ENCODE results near the gene SERPINB13.
"Not testable (repeated sequence)": the region's sequence is repeated elsewhere in the genome, so short reads cannot be mapped to it uniquely, and the experiment has no call there.

Gene SERPINB13

DNA sequence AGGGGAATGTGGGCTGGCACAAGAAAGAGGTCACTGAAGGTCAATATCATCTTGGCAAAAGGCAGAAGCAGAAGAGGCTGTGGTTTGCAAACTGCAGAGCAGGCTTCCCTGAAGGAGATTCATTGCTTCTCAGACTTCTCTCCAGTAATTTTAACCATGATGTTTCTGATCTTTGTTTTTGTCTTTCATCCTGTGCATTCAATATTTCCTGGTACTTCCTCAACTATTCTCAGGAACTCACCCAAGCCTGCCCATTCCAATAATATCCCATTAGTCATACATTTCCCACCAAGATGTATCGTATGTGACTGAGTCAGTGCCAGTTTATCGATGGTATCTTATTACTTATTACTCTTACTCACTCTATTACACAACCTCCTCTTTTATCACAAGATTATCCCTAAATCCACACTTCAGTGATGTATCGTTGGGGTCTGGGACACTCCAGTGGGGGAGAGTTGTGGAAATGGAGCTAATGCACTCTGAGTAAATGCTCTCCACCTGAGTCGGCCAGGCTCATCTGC, 54.1 kb downstream of the SERPINB13 start:
- in situ Hi-C loops (cut with MboI; ENCODE audit: low pct_unique_long_range_greater_than_20kb, low sequenced_read_pairs); DNase-seq: not testable (repeated sequence)

DNA sequence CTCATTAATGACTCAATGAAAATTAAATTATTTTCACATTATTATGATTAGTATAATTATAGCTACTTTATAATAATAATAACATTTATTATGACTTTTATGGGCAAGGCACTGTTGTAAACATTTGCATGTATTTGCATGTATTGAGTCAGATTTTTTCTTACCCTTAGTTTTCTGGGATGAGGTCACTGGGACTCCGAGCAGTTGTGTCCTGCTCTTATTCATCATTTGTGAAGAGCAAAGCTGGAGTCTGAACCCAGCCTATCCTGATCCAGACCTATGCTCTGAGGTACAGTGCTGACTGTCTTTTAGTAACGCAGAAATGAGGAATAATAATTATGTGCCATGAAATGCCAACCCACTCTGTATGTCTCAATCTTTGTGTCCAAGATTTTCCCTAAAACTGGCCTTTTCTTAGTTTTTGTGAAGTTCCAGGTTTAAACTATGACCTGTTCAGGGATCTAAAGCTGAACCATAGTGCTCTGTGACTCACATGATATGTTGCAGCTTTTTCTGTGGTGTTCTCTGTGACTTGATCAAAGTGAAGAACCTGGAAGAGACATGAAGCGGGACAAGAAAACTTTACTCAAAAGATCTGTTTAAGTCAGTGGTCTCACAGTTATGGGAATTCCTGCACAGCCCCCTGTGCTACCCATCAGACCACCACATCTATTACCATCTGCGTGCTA, 55.7 kb downstream of the SERPINB13 start:
- DNase-seq; in situ Hi-C loops (cut with MboI; ENCODE audit: low pct_unique_long_range_greater_than_20kb, low sequenced_read_pairs): not testable (repeated sequence)

DNA sequence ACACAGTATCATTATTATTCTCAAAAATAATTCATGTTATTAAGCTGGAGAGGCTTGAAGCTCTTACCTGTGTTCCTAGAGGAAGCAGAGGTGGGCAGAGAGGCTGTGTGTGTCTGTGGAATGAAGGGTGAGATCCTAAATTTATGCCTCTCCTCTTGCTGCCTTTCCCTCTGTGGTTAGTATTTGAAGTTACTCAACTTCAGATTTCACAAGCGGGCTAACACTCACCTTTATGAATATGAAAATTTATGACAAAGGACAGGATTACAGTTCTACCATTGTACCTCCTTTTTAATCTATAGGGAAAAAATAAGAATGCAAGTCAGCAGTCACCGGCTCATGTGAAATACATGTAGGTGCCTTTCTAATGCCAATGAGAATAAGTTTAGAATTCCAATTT, 57.0 kb downstream of the SERPINB13 start, which contains the start of gene SERPINB4:
Gene SERPINB4, minus strand, starts transcription at position 115 of the 400 bp plus-strand sequence. CDS start 679 bp downstream, outside the sequence.
- in situ Hi-C loops (cut with MboI; ENCODE audit: low pct_unique_long_range_greater_than_20kb, low sequenced_read_pairs); DNase-seq: not testable (repeated sequence)

DNA sequence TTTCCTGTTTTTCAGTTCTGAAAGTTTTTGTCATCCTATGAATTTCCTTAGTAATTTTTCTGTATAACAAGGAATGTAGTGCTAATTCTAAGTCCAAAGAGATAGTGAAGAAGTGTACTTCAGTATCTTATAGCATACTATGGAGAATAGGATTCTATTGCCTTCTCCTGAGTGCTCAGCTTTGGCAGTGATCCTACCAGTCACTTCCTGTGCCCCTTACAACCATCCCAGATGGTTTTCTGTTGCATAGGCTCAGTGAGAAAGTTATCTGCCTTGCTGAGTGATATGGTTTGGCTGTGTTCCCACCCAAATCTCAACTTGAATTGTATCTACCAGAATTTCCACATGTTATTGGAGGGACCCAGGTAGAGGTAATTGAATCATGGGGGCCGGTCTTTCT, 57.6 kb downstream of the SERPINB13 start:
- in situ Hi-C loops (cut with MboI; ENCODE audit: low pct_unique_long_range_greater_than_20kb, low sequenced_read_pairs); DNase-seq: not testable (repeated sequence)

DNA sequence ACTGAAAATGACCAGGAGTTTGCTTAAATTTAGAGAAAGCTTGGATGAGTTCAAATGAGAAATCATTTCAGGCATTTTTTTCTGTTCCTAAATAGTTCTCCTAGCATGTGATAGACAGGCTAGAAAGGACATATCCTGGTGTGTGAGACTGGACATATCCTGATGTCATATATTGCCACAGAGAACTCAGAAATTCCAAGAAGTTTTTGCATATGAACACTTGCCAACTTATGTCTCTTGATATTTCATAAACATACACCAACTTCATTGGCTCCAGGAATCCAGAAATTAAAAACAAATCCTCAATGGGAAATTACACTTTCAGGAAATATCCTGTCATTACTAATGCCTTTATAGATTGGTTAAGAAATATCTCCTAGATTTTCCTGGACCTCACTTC, 59.8 kb downstream of the SERPINB13 start:
- in situ Hi-C loops (cut with MboI; ENCODE audit: low pct_unique_long_range_greater_than_20kb, low sequenced_read_pairs) = no loop called here
- no peak for DNase-seq

DNA sequence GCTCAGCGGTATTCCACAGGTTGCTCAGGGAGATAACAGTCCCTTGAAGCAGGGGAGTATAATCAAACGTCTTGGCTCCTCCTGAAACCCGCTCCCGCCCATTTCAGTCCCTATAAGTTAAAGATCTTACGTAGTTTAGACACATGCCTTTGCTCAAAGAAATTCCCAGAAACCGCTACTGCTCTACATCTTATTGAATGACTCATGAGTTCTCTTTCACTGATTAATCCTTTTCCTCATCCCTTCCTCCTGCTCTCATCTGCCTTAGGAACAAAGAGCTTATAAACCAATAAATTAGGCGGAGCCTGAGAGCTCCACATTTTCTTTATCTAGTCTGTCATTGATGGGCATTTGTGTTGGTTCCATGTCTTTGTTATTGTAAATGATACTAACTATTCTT, 61.1 kb downstream of the SERPINB13 start:
- in situ Hi-C loops (cut with MboI; ENCODE audit: low pct_unique_long_range_greater_than_20kb, low sequenced_read_pairs) = no loop called here
- no peak for DNase-seq
